ENCODE results near the gene SPARCL1. TPM values are rescaled to one million over a fixed set of nuclear protein-coding genes. Genes with fewer than 3 reads are reported as not detected.

The SPARCL1 gene
- total and polyA plus RNA-seq, 2 of the 13 experiments (the other 11 are each of a cell fraction or from before 2014, with no cell fraction given): 0.04 TPM; not detected in 1

Other genes with a start within 250 kb of the SPARCL1 start
- 0.04 TPM in 1 of 2 replicates, not detected in the other for gene HSD17B13, start 206.5 kb downstream of the SPARCL1 start, total RNA-seq (2016; rRNA removed; fragmentation: Illumina TruSeq; extraction: Trizol)
- gene HSD17B13, start 206.5 kb downstream of the SPARCL1 start, polyA plus RNA-seq (2011; rRNA removed): 0.15 and 0.27 TPM in 2 replicates
- 120 and 158 TPM in 2 replicates for gene HSD17B11, start 138.2 kb downstream of the SPARCL1 start, total RNA-seq (2016; rRNA removed; fragmentation: Illumina TruSeq; extraction: Trizol)
- gene HSD17B11, start 138.2 kb downstream of the SPARCL1 start, polyA plus RNA-seq (2011; rRNA removed): 99.1 and 121 TPM in 2 replicates
- gene NUDT9, start 106.8 kb downstream of the SPARCL1 start, total RNA-seq (2016; rRNA removed; fragmentation: Illumina TruSeq; extraction: Trizol): 9.7 and 10.4 TPM in 2 replicates
- gene NUDT9, start 106.8 kb downstream of the SPARCL1 start, polyA plus RNA-seq (2011; rRNA removed): 11.2 and 12.3 TPM in 2 replicates
- gene DSPP, start 79.2 kb upstream of the SPARCL1 start, total RNA-seq (2016; rRNA removed; fragmentation: Illumina TruSeq; extraction: Trizol): not detected in 2 replicates
- gene DSPP, start 79.2 kb upstream of the SPARCL1 start, polyA plus RNA-seq (2011; rRNA removed): not detected in 2 replicates
- not detected in 2 replicates for gene DMP1, start 120.9 kb upstream of the SPARCL1 start, total RNA-seq (2016; rRNA removed; fragmentation: Illumina TruSeq; extraction: Trizol)
- gene DMP1, start 120.9 kb upstream of the SPARCL1 start, polyA plus RNA-seq (2011; rRNA removed): not detected in 2 replicates